SW480 (cell line): ENCODE measurements around the gene GRID1.
A peak's percentile ranks its signal among the peaks of the same experiment; 100 is the strongest.

Experiments
- DNase-seq: peaks from one replicate; pipeline ENCODE4 v3.0.0-alpha.2; 2016; ENCODE audit warnings: low spot score

Gene GRID1

DNA sequence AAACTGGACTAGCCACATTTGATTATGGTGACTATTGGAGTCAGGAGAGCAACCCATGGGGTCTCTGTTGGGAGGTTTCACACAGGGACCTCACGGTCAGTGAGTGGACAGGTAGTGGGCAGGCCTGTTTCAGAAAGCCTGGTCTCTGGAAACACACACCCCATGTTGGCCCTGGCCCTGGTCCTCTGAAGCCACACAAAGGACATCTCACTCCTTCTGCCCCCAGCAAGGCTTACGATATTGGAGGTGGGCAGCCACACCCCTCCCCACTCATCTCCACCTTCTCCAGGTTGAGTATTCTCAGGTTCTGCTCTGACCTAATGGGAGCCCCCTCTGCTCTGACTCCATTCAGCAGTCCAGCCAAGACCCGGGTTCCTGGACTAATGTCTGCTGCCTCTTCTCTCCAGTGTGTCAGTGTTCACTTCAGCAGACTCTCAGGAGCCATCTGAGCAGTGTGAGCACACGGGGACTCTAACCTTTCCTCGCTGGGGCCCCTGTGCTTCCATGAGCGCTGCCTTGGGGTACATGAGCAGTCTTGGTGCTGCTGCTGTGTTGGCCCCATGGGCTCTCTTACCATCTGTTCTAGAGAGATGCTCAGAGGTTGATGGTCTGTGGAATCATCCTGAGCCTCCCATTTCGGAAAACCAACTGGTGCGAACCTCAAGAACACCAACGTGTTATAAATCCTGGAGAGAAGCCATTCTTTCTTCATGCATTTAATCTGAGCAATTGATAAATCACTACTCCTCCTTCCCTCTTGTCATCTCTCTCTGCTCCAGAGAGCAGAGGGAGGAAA lies 748.6 kb downstream of the GRID1 start:
- no peak for DNase-seq

GRCh38 chr10:85615556-85615955 lies 751.0 kb downstream of the GRID1 start:
- no peak for DNase-seq

DNA sequence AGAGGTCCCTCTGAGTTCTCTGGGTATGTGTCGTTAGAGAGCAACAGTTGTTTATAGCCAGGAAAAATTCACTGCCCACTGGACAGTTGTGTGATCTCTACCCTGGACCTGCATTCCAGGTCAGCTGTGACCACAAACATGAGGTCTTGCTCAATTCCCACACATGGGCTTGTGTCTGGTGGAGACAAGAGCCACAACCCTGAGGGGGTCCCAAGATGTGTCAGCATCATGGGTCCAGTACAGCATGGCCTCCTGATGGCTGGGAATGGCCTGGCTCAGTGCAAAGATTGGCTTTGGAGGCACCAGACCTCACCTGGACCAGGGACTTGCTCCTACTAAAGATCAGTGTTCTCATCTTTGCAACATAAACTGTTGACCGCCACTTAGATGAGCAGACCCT lies 751.6 kb downstream of the GRID1 start:
- DNase-seq = no peak

DNA sequence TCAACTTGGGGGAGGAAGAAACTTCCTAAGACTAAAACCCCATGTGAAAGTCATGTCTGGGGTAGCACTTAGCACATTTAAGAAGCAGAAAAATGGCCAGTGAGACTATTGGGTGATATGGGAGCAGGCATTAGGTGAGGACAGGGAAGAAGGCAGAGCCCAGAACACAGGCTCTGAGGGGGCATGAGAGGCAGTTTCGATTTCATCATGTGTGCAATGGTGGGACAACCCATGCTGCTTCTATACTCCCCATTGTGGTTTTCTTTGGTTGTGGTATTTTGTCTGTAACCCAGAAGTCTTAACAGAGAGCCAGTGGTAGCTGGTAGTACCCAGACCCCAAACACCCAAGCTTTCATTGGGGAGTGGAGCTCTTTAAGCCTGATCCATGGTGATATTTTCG lies 752.0 kb downstream of the GRID1 start:
- DNase-seq = no peak

DNA sequence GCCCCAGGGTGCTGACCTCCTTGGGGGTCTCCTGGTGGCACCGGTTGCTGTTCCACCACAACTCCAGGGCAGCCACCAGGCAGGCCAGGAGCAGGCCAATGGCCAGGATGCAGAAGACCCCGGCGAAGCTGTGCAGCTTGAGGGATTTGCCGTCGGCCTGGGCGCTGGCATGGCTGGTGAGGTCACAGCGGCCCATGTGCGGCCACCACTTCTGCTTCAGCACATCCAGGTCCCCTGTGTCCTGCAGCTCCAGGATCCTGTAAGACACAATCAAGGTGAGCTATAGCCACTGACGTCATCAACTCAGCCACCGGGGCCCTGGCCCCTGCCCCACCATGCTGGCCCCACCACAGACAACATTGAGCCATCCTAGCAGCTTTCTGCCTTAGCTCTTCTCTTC lies 753.2 kb downstream of the GRID1 start:
- no peak for DNase-seq

DNA sequence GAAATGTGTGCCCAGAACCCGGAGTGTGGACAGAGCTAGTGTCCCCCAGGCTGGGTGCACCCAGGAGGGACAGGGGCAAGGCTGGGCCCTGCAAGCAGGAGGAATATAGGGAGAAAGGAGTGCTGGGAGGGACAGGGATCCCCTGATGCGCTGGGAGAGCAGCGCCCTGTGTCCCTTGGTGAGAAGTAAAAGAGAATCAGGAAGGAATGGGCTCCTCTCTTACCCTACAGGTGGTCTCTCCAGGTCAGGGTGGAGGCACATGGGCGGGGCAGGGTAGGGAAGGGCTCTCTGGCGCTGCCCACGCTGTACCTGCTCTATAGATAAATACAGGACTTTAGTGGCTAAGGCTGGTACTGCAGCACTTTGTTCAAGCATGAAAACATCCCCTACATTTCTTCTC lies 753.8 kb downstream of the GRID1 start:
- peak; percentile 22 for DNase-seq

- DNase-seq = peak; percentile 23
Measured at GRCh38 chr10:85612378-85612775, 754.2 kb downstream of the GRID1 start.

DNA sequence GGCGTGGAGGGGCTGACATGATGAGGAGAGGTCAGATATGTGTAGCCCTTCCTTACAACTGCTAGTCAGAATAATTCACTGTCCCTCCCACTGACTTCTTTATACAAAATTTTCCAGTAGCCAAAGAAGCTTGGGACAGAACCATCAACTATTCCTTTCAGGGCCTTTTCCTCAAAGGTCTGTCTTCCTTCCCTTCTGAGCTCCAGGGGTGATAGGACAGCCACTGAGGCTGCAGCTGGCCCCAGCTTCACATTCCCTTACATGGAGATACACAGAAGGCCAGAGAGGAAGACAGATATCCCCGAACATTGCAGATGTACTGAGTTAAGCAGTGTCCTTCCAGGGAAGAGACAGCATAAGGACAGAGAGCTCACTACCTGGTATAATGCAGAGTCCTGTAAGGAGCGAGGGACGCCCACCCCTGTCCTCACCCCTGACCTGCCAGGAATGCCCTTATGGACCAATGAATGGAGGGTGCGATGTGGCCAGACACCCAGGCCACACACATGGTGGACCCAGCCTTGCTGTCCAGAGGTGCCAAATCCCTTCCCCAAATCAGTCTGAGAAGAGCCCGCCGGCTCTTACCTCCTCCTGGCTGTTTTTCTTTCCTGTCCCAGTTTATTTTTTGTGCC lies 754.7 kb downstream of the GRID1 start:
- DNase-seq = no peak

DNA sequence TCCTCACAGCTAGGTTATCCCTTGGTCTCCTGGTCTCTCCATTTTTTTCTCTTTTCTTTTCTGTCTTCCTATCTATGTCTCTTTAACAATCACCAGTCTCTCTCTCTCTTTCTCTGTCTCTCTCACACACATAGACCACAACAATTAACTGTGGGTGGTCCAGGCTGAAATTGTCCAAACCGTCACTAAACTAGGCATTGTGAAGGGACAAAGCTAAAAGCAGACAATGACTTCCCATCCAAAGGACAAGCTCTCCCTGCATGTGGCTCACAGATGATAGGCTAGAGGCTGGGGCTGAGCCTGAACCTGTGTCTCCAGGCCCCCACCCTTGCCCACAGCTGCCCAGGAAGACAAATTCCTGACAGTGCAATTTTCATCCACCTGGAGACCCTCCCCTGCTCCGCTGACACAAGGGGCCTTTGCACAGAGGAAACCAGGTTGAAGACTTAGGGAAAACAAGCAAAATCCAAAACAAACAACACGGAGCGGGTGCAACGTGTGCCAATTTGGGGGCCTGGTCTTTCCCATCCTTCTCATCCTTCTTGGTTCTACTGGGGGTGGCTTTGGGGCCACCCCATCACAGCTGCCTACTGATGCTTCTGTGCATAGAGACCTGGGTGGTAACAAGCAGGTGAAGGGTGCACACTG lies 755.4 kb downstream of the GRID1 start:
- DNase-seq = no peak

DNA sequence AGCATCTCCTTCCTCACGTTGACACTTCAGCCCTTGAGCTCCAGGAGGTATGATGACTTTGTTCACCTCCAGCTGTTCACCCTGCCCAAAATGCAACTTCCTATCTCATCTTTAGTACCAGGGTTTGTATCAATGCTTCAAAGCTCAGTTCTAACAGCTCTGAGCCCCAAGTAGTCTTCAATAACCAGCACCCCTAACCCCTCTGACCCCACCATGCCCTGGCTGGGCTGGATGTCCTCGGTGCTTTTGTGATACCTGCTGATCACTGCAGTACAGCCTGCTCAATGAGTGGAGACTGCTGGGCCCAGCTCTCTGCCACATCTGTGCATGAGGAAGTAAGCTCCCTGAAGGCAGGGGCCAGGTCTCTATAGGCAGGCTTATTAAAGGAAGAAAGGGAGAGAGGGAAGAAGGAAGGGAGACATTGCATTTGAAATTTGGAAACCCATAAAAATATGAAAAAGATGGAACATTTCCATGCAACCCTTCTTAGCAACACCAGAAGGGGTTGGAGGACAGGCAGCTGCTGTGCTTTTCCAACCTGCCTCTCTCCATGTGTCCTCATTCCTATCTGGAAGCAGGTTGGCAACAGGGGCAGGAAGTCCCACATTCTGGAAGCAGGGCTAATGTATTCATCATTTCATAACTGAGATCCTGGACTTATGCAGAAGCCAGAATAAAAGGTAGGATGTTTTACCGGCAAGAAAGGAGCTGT lies 756.1 kb downstream of the GRID1 start:
- DNase-seq = no peak

GRCh38 chr10:85609509-85609908 lies 757.1 kb downstream of the GRID1 start:
- no peak for DNase-seq

- DNase-seq = no peak
Measured at GRCh38 chr10:85608706-85609105, 757.9 kb downstream of the GRID1 start.

DNA sequence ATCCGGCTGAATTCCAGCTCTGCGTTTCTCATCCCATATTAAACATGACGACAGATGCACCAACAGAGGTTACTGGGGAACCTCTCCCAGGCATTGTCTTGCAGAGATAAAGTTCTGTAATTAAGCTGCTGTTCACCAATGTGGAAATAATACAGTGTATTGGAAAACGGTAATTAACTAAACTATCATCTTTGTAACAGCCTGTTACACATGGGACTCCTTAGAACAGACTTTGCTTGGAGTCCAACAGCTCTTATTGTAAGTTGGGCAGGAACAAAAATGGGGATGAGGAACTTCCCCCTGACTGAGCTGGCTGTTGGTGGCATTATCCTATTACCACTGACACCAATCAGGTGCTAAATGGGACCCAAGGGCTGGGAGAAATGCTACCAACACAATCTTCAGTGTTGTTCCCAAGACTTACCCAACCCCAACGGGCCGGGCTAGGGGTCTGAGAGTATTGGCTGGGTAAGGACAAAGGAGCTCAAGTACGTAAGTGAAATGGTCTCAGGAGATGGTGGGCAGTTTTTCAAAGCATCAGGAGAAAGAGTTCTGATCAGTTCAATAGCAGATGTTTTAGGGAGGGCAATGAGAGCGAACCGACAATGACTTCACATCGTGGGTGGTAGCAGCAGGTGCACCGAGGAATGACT lies 759.4 kb downstream of the GRID1 start:
- DNase-seq = no peak

DNA sequence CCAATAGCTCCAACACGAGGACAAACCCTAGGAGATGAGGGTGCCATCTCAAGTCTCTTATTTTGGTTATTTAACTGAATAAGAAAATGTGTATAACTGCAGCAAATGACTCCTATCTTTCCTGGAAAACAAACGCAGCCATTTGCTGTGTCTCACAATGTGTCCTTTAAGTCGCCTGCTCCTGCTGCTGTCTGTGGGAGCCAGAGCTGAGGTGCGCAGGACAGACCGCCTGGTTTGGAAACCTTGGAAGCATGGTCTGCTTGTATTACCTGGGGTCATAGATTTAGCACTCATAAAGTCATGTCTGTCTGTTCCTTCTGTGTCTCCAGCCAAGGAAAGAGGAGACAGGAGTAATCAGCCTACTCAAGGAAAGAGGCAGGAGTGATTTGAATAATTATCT lies 760.2 kb downstream of the GRID1 start:
- DNase-seq = no peak

GRCh38 chr10:85604884-85605283 lies 761.7 kb downstream of the GRID1 start:
- DNase-seq = no peak

- DNase-seq = no peak
Measured at GRCh38 chr10:85604136-85604725, 762.4 kb downstream of the GRID1 start.

DNA sequence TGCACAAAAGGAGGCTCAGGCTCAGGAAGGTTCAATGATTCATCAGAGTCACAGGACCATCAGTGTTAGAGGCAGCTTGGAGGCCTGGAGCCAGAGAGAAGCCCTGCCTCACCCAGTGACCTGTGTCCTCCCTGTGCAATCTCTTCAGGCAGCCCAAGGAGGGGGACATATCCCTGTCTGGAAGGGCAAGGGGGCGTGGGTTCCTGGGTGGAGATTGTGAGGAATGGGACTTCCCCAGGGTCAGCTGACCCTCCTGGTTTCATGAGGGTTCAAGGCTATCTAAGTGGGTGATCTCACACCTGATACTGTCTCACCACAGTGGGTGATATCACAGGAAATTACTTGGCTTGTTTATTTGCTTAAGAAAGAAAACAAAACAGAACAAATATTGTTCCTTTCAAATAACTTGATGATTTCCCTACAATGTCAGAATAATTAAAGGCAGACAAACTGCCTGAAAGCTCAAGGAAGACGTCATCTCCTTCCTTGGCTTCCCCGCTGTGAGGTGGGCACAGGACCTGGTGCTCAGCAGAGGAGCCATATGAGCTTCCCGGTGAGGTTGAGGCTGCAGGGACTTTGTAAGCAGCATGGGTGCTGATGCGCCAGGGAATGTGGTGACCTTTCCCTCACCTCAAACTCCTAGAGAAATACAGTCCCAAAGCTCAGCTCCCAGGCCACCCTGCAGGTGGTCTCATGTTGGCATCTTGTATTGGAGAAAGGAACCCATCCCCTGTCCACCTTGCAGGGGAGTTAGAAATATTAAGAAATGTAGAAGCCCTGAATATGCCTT lies 763.2 kb downstream of the GRID1 start:
- no peak for DNase-seq

DNA sequence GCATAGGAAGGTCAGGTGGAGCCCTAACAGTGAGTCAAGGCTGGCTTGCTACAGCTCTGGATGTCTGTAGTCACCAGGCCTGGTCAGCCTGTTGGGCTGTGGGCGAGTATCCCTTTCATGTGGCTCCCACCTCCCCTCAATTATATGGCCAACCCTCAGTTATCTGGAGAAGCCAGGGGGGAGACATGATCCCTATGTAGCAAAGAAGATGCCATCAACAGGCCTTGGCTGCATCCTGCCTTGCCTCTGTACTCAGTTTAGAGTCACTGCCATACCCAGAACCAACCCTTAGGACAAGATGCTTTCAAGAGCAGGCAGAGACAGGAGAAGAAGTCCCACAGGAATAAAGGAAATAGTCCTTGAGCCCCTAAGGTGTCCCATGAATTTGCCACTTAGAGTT lies 763.9 kb downstream of the GRID1 start:
- DNase-seq = no peak

GRCh38 chr10:85602306-85602705 lies 764.3 kb downstream of the GRID1 start:
- no peak for DNase-seq

GRCh38 chr10:85601526-85601925 lies 765.1 kb downstream of the GRID1 start:
- DNase-seq = no peak

DNA sequence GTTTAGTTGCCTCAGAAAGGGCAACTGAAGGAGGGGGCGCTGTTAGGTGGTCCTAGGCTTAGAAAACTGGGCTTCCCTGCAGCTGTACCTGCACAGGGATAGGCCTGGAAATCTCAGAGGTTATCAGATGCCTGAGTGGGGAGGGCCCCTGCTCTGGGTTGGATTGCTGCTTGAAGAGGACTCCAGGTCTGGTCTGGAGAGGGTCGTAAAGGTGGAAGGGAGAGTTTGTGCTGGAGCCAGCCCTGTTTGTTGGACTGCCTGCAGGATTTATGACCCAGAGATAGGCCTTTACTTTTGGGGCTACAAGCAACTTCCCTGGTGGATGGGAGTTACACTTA lies 765.9 kb downstream of the GRID1 start:
- DNase-seq = no peak
